IPS-18a (cell line): Measurements from ENCODE around the gene TSC1.

Experiments
- H3K27ac ChIP-seq: one replicate; pipeline ENCODE4 v1.5.1; 2013; ENCODE audit warnings: low read length
- H3K27me3 ChIP-seq: one replicate; pipeline ENCODE4 v1.6.1; 2013; ENCODE audit warnings: mild to moderate bottlenecking, low read length; ENCODE audit not compliant: control insufficient read depth, insufficient read depth
- H3K36me3 ChIP-seq: one replicate; pipeline ENCODE4 v1.6.1; 2013; ENCODE audit warnings: low read depth, low read length; ENCODE audit not compliant: control insufficient read depth
- H3K4me1 ChIP-seq: one replicate; pipeline ENCODE4 v1.6.1; 2013; ENCODE audit warnings: low read depth, low read length; ENCODE audit not compliant: control insufficient read depth
- H3K4me3 ChIP-seq: one replicate; pipeline ENCODE4 v1.5.1; 2013; ENCODE audit warnings: low read length
- H3K9ac ChIP-seq: one replicate; pipeline ENCODE4 v1.6.1; 2013; ENCODE audit warnings: mild to moderate bottlenecking, low read length, moderate library complexity
- H3K9me3 ChIP-seq: one replicate; pipeline ENCODE4 v1.6.1; 2013; ENCODE audit warnings: low read depth, low read length; ENCODE audit not compliant: control insufficient read depth

Gene TSC1

GRCh38 chr9:132846918-132847515 is 97.4 kb downstream of the TSC1 start:
- no peak overlapping the region for H3K4me3 ChIP-seq

GRCh38 chr9:132846109-132846917 is 98.1 kb downstream of the TSC1 start:
- H3K4me3 ChIP-seq = no peak overlapping the region
- no peaks in the 10 kb centered on the region for H3K27me3 ChIP-seq
- no peak overlapping the region for H3K27ac ChIP-seq
- H3K9me3 ChIP-seq = no peaks in the 10 kb centered on the region
- no peaks in the 10 kb centered on the region for H3K36me3 ChIP-seq
- H3K4me1 ChIP-seq = peaks cover 3% of the 10 kb centered on the region
- no peak overlapping the region for H3K9ac ChIP-seq

More at GRCh38 chr9:132846918-132847515, 97.4 kb downstream of the TSC1 start:
- Histone ChIP-seq H3K9me3 (no peaks in the 10 kb centered on the region), H3K36me3 (no peaks in the 10 kb centered on the region), H3K27ac (no peak overlapping the region), H3K4me1 (peaks cover 3% of the 10 kb centered on the region), H3K27me3 (no peaks in the 10 kb centered on the region), H3K9ac (no peak overlapping the region)

GRCh38 chr9:132842124-132843044 is 102.0 kb downstream of the TSC1 start:
- H3K27ac ChIP-seq = no peak overlapping the region

More at GRCh38 chr9:132842124-132843044, 102.0 kb downstream of the TSC1 start:
- Histone ChIP-seq H3K4me3 (no peak overlapping the region), H3K27me3 (no peaks in the 10 kb centered on the region), H3K9me3 (no peaks in the 10 kb centered on the region), H3K9ac (no peak overlapping the region), H3K4me1 (peaks cover 3% of the 10 kb centered on the region), H3K36me3 (no peaks in the 10 kb centered on the region)
